Effector memory CD8-positive, alpha-beta T cell (primary cell): ENCODE results near the gene ZCCHC24.
"Not testable (repeated sequence)": the region's sequence is repeated elsewhere in the genome, so short reads cannot be mapped to it uniquely, and the experiment has no call there.

Experiments used
- ATAC-seq: fragments of 150-1000 bp; cut with Tn5 transposase; replicated peaks from 2 replicates; pipeline ENCODE4 v1.10.0; 2021; ENCODE audit warnings: mild to moderate bottlenecking, moderate library complexity
- DNase-seq, 3 experiments: peaks; one replicate each; pipeline ENCODE4 v3.0.0; 2021
- H3K27ac Mint-ChIP-seq, 2 donors: one replicate each; pipeline ENCODE4 v1.8.0; 2022; ENCODE audit warnings: mild to moderate bottlenecking in 2 of 2, mixed read lengths in 2 of 2, moderate library complexity in 2 of 2
- H3K27me3 Mint-ChIP-seq, 2 donors: one replicate each; pipeline ENCODE4 v1.8.0; 2022; ENCODE audit warnings: mixed read lengths in 2 of 2
- H3K36me3 Mint-ChIP-seq: one replicate; pipeline ENCODE4 v1.8.0; 2022; ENCODE audit warnings: mild to moderate bottlenecking, moderate library complexity, mixed read lengths; ENCODE audit not compliant: insufficient read depth
- H3K4me1 Mint-ChIP-seq, 2 donors: one replicate each; pipeline ENCODE4 v1.8.0; 2022; ENCODE audit warnings: low read depth in 2 of 2, mixed read lengths in 2 of 2
- H3K4me3 Mint-ChIP-seq, 2 donors: one replicate each; pipeline ENCODE4 v1.8.0; 2022; ENCODE audit warnings: mild to moderate bottlenecking in 2 of 2, mixed read lengths in 2 of 2, moderate library complexity in 2 of 2
- H3K9me3 Mint-ChIP-seq, 2 donors: one replicate each; pipeline ENCODE4 v1.8.0; 2022; ENCODE audit warnings: mixed read lengths in 2 of 2

The ZCCHC24 gene

DNA sequence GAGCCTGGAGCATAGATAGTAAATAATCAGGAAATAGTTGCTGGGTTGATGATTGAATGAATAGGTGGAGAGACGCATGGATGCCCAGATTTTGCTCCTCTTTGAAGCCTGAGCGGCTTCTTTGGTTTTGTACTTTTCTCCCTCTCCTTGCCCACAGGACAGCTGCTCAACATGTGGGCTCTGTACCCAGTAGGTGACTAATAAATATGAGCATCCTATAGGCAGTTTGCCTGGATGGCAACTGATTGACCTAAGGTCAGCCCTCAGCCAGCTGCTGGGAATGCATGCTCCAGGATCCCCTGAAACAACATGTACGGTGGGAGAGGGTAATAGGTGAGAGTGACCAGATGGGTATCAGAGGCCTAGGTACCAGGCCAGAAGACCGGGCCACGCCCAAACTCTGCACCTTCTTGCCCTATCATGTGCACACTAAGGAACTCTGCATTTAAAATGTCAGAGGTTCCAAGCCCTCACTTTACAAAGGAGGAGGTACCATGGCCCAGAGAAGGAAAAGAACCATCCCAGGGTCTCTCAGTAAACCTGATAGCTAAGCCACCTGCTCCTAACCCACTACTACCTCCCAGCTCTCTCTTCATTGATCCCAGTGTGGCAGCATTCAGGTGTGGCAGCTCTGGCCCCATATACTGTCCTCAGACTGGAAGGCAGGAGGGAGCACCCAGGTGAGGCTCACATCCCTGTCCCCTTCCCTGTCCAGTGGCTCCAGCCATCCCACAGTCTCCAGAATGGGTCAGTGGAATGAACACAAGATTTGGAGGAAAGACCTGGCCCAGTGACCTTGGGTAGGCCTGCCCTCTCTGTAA is 2.7 kb upstream of the ZCCHC24 start:
- Mint-ChIP-seq H3K27ac (peak overlapping the region in 1 of 2 donors; percentile 11), H3K4me3 (no peak overlapping the region), H3K4me1 (peaks cover 20 to 21% of the 10 kb centered on the region in 2 donors), H3K9me3 (no peaks in the 10 kb centered on the region), H3K27me3 (no peaks in the 10 kb centered on the region), H3K36me3 (peaks cover 15% of the 10 kb centered on the region)
- DNase-seq, result no peak
- no peak for ATAC-seq

DNA sequence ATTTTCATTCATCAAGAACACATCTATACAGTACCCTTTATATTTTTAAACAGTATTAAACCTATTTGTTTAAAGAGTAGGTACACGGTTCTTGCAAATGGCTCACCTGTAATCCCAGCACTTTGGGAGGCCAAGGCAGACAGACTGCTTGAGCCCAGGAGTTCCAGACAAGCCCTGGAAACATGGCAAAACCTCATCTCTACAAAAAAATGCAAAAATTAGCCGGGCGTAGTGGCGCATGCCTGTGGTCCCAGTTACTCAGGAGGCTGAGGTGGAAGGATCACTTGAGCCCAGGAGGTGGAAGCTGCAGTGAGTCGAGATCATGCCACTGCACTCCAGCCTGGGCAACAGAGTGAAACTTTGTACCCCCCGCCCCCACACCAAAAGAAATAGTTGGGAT is 1.8 kb upstream of the ZCCHC24 start:
- peak overlapping the region; percentile 69 to 78 for H3K27ac Mint-ChIP-seq
- H3K4me3 Mint-ChIP-seq, result peak overlapping the region; percentile 52 to 74
- DNase-seq, result not testable (repeated sequence)

DNA sequence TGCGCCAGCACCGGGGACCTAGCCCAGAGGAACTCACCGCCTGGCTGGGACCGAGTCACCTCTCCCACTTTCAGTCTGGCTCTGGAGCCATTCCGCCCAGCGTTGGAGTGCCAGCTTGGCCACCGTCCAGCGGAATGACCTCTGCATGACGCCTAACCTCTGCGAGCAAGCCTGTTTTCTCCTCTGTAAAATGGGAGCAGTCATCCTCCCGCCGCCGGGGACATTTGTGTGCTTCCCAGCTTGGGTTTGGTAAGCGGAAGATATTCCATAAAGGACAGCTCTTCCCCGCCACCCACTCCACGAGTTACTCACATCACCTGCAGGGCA is 1.3 kb upstream of the ZCCHC24 start:
- Mint-ChIP-seq H3K27ac (peak overlapping the region; percentile 69 to 78), H3K27me3 (no peaks in the 10 kb centered on the region), H3K4me1 (peaks cover 20 to 23% of the 10 kb centered on the region in 2 donors), H3K4me3 (peak overlapping the region; percentile 52 to 74), H3K36me3 (peaks cover 17% of the 10 kb centered on the region), H3K9me3 (no peaks in the 10 kb centered on the region)
- ATAC-seq (no peak), DNase-seq (no peak)

More for the DNA sequence above, 1.8 kb upstream of the ZCCHC24 start:
- Mint-ChIP-seq H3K4me1 (peaks cover 20 to 23% of the 10 kb centered on the region in 2 donors), H3K36me3 (peaks cover 17% of the 10 kb centered on the region)
- ATAC-seq, H3K27me3 Mint-ChIP-seq, H3K9me3 Mint-ChIP-seq: not testable (repeated sequence)

DNA sequence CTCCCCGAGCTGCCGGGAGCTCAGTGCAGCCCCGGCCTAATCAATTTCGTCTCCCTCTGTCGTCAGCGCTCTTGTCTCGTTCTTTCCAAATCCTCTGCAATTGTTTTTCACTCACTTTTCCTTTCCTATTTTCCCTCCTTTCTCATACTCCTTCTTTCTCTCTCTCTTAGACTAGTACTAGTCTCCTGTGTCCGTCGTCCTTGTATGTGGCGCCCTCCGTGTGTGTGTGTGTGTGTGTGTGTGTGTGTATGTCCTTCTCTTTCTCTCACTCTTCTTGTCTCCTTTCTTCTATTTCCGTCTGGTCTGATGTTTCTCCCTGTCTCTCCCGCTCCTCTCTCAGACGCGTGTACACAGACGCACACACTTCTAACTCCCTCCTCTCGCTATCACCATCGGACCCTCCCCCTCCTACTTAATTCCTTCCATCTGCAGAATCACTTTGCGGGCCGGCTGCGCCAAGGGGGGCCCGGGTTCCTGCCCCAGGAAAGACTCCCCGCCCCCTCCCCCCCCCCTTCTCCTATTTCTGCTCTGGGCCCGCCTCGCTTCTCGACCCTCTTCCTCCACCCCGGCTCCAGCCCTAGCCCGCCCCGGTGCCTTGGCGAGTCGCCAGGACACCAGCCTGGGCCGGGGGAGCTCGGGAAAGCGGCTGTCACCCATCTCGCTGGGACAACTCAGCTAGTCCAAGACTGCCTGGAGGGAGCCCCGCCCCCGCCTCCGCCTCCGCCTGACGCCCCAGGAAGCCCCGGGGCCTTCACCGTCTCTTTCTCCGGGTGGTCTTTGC is 743 bp upstream of the ZCCHC24 start:
- no peaks in the 10 kb centered on the region for H3K27me3 Mint-ChIP-seq
- ATAC-seq, result peak; percentile 1

DNA sequence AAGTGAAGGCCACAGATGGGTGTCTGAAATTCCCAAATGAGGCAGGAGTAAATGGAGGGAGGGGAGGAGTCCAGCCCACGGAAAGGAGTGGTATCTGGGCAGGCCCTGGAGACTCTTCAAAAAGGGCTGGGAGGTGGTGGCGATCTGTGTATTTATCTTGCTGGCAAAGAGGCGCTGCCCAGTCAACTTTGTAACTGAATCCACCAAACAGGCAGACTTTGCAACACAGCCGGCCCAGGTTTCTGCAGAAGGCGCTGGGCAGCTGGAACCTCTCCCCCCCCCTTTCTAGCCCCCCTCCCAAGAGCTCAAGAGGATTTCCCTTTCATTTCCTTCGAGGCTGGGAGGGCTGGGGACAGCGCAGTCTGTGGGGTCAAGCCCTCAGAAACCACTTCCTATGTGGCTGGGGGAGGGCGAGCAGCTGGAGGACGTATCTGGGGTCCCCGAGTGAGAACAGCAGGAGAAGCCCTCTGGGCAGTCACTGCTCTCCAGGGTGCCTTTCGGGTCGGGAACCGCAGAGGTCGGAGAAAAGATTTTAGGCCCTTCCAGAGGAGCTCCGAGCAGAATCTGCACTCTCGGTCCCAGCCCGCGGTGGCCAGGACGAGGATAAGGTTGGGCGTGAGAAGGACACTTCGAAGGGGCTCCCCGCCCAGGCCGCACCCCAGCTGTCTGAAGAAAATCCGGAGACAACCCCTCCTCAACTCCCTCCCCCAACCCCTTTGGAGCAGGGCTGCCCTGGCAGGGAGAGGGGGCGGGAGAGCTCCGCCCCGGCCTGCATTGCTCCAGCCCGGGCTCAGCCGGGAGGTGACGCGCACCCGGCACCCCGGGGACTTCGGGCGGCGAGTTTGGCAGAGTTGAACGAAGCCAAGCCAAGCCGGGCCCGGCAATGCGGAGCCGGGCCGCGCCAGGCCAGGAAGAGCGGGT is 965 bp downstream of the ZCCHC24 start:
- peaks cover 17% of the 10 kb centered on the region for H3K36me3 Mint-ChIP-seq
- peak overlapping the region; percentile 89 to 90 for H3K4me3 Mint-ChIP-seq
- ATAC-seq (peak; percentile 21), DNase-seq (peak; percentile 33 to 53 (median 34))
- H3K27ac Mint-ChIP-seq, result peak overlapping the region; percentile 68 to 85
- no peaks in the 10 kb centered on the region for H3K27me3 Mint-ChIP-seq
- H3K4me1 Mint-ChIP-seq, result peaks cover 23 to 25% of the 10 kb centered on the region in 2 donors
- H3K9me3 Mint-ChIP-seq, result no peaks in the 10 kb centered on the region

More for the DNA sequence above, 743 bp upstream of the ZCCHC24 start:
- Mint-ChIP-seq H3K4me3 (peak overlapping the region; percentile 52 to 74), H3K9me3 (no peaks in the 10 kb centered on the region), H3K4me1 (peaks cover 20 to 23% of the 10 kb centered on the region in 2 donors), H3K27ac (peak overlapping the region; percentile 16 to 69), H3K36me3 (peaks cover 17% of the 10 kb centered on the region)
- DNase-seq, result peak; percentile 17 to 22 (median 18)

DNA sequence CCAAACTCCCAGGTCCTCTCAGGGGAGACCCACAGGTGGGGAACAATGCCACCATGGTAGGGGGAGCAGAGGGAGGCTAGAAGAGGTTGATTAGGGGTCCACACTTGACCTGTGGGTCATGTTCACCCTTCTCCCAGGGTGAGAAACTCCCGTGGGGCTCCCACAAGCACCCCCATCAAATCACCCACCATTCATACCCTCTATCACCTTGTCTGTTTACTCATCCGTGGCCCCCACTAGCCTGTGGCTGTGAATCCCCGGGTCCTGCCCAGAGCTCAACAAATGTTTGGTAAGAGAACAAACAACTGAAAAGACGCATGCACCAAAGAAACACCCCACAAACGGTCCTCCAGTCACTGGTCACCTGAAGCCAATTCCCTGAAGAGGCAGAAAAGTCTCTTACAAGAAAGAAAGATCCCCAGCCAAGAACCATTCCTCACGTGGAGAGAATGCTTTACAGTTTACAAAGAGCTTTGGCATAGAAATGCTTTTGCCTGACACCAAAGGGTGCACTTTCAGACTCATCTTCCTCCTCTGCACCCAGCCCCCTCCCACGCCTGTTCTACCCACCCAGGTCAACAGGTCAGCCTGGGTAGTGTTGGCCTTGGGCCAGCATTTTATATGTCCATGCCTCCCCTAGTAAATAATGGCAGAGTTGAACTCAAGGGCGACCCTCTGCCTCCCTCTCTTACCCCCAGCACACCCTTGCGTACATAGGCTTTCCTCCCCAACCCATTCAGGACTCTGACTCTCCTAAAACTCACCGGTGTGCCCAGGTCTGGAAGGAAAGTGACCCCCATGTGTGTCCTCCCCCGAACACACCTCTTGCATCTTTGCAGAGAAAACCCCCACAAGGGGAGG is 1.9 kb downstream of the ZCCHC24 start:
- no peaks in the 10 kb centered on the region for H3K27me3 Mint-ChIP-seq
- H3K27ac Mint-ChIP-seq, result peak overlapping the region; percentile 68 to 85

DNA sequence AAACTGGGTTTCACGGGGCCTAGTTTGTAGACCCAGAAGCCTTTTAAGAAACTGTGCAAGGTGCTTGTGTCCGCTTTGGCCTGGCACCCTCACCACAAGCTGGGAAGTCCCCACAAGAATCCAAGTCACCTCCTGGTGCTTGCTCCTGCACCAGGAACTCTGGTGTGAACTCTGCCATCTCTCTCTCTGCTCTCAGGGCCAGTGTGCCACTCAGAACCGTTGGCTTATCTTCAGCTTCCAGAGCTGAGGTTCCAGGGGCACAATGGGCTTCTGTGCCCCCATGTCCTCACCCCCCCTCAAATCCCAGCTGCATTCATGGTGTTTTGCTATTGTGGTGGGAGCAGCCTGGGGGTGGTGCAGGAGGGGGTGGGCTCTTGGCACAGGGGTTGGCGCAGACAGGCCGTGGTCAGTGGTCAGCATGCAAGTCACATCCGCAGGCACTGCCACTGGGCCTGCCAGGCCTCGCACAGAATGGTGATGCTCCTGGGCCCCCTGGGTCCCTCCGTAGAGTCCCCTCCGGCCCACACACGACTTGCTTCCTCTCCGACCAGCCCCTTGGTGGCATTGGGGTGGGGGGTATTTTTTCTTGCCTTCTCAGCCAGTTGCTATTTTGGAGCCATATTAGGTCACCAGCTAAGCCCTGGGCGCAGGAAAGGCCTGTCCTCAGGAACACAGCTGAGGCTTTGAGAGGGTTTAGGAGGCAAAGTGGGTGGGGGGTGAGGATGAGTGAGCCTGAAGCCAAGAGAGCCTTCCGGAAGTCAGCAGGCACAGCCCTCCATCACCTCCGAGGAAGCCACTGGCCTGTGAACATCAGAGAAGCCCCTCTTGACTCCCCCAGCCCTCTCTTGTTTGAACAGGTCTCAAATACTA is 3.0 kb downstream of the ZCCHC24 start:
- peaks cover 25 to 27% of the 10 kb centered on the region in 2 donors for H3K4me1 Mint-ChIP-seq
- H3K27ac Mint-ChIP-seq, result no peak overlapping the region
- no peak overlapping the region for H3K4me3 Mint-ChIP-seq
- DNase-seq (no peak), ATAC-seq (no peak)
- peaks cover 0 to 5% of the 10 kb centered on the region in 2 donors for H3K27me3 Mint-ChIP-seq
- no peaks in the 10 kb centered on the region for H3K9me3 Mint-ChIP-seq
- peaks cover 17% of the 10 kb centered on the region for H3K36me3 Mint-ChIP-seq

More for the DNA sequence above, 1.9 kb downstream of the ZCCHC24 start:
- peaks cover 25 to 27% of the 10 kb centered on the region in 2 donors for H3K4me1 Mint-ChIP-seq
- H3K9me3 Mint-ChIP-seq, result no peaks in the 10 kb centered on the region
- ATAC-seq (no peak), DNase-seq (no peak)
- H3K4me3 Mint-ChIP-seq, result peak overlapping the region; percentile 89 to 90
- H3K36me3 Mint-ChIP-seq, result peaks cover 17% of the 10 kb centered on the region

DNA sequence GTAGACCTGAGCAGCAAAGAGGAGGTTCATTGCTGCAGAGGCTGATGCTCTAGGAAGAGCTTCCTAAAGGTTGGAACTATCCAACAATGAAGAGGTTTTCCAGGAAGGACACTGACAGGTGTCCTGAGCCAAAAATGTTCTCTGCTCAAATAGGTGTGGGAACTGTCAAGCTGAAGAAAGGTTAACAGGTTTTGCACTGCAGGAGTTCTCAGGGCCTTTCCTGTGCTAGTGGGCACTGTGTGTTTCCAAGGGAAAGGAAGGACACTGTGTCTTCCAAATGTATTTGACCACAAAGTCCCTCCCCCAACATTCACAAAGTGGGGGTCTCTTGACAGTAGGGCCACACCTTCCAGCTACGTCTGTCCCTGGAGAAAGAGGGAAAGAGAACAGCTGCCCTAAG is 4.0 kb downstream of the ZCCHC24 start:
- Mint-ChIP-seq H3K36me3 (peaks cover 11% of the 10 kb centered on the region), H3K4me3 (no peak overlapping the region), H3K27me3 (peaks cover 0 to 7% of the 10 kb centered on the region in 2 donors), H3K27ac (no peak overlapping the region), H3K9me3 (no peaks in the 10 kb centered on the region), H3K4me1 (peaks cover 20 to 27% of the 10 kb centered on the region in 2 donors)
- ATAC-seq (no peak), DNase-seq (no peak)

DNA sequence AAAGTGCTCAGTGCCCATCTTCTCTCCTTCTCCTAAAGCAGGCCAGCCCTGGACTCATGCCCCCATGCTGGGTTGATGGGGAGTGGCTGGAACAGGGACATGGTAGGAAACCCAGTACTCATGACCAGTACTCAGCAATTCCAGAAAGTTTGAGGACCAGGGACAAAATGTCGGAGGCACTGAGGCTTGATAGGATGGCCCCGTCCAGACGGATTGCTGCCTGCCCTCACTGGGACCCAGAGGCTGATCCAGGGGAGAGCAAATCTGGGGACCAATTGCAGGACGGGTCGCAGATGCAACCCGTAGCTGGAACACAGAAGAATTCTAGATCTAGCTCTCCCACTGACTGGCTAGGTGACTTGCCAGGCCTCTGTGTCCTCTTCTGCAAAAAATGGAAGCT is 5.1 kb downstream of the ZCCHC24 start:
- Mint-ChIP-seq H3K36me3 (peaks cover 11% of the 10 kb centered on the region), H3K9me3 (no peaks in the 10 kb centered on the region)
- no peak for ATAC-seq

DNA sequence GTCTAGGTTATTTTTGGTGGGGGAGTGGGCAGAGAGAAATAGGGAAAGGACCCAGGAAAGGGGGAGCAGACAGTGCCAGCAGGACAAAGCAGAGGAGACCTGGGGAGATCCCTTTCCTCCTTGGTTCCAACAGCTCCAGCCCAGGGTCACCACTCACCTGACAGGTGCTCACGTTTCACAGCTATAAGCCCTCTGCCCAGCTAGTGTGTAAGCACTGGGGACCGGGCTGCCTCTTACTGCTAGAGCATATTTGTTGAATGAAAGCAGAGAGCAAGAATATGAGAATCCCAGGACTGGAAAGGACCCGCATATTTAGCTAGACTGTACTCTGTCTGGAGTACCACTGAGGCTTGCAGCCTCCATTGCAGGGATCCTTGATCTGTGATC is 6.7 kb downstream of the ZCCHC24 start:
- no peak for ATAC-seq
- no peak overlapping the region for H3K4me3 Mint-ChIP-seq
- no peak for DNase-seq
- peaks cover 9 to 18% of the 10 kb centered on the region in 2 donors for H3K4me1 Mint-ChIP-seq
- H3K36me3 Mint-ChIP-seq, result peaks cover 5% of the 10 kb centered on the region
- no peaks in the 10 kb centered on the region for H3K9me3 Mint-ChIP-seq
- no peak overlapping the region for H3K27ac Mint-ChIP-seq
- H3K27me3 Mint-ChIP-seq, result peaks cover 0 to 7% of the 10 kb centered on the region in 2 donors

More for the DNA sequence above, 5.1 kb downstream of the ZCCHC24 start:
- Mint-ChIP-seq H3K27me3 (peaks cover 0 to 7% of the 10 kb centered on the region in 2 donors), H3K27ac (no peak overlapping the region), H3K4me3 (no peak overlapping the region), H3K4me1 (peaks cover 18 to 21% of the 10 kb centered on the region in 2 donors)
- no peak for DNase-seq

DNA sequence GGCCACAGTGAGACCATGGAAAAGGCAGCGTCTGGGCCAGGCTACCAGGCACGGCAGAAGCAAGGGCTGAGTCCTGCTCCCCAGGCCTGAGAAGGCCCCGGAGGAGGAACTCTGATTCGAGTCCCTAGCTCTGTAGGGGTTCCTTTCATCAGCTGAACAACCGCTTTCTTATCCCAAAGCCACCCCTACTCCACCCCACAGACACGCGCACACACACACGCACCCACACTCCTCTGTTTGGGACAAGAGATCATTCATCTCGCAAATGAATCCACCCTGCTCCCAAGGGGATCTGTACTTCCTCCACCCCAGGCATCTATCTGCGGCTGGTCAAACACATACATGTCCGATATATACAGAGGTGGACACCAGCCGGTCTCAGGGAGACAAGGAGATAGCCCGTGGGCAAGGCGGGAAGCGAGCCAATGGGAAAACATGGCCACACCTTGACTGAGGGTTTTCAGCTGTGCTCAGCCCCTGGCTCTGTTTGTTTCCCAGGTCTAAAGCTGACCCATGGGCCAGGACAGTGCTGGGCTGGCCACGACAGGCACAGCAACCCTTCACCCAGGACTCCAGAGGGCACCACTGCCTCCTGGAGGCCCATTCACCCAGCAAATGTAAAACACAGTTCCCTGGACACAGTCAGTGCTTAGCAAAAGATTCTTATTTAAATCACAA is 7.3 kb downstream of the ZCCHC24 start:
- Mint-ChIP-seq H3K27me3 (peaks cover 0 to 7% of the 10 kb centered on the region in 2 donors), H3K27ac (peak overlapping the region in 1 of 2 donors; percentile 17), H3K4me3 (no peak overlapping the region), H3K36me3 (peaks cover 2% of the 10 kb centered on the region), H3K9me3 (no peaks in the 10 kb centered on the region), H3K4me1 (peaks cover 5 to 13% of the 10 kb centered on the region in 2 donors)
- ATAC-seq, result no peak
- DNase-seq, result no peak
